Amniotic stem cell (primary cell): ENCODE results near the gene MCU.
"Not testable (repeated sequence)": the region's sequence is repeated elsewhere in the genome, so short reads cannot be mapped to it uniquely, and the experiment has no call there.

Experiments used
- DNase-seq: peaks from one replicate; lab custom pipeline; 2025; lab: John Stamatoyannopoulos, UW

Gene MCU

GRCh38 chr10:72903941-72904446 lies 212.1 kb downstream of the MCU start:
- DNase-seq, result not testable (repeated sequence)

GRCh38 chr10:72904806-72905205 lies 212.9 kb downstream of the MCU start:
- no peak for DNase-seq

- DNase-seq, result no peak
Measured at GRCh38 chr10:72906446-72906845, 214.5 kb downstream of the MCU start.

GRCh38 chr10:72910705-72911104 lies 218.8 kb downstream of the MCU start:
- no peak for DNase-seq

GRCh38 chr10:72911758-72912157 lies 219.8 kb downstream of the MCU start:
- DNase-seq, result no peak

- DNase-seq, result no peak
Measured at GRCh38 chr10:72912736-72913135, 220.8 kb downstream of the MCU start.

GRCh38 chr10:72913287-72913686 lies 221.3 kb downstream of the MCU start:
- DNase-seq, result no peak

GRCh38 chr10:72917201-72917600 lies 225.3 kb downstream of the MCU start:
- DNase-seq, result not testable (repeated sequence)

GRCh38 chr10:72917803-72918332 lies 225.9 kb downstream of the MCU start:
- not testable (repeated sequence) for DNase-seq

- no peak for DNase-seq
Measured at GRCh38 chr10:72918352-72918751, 226.4 kb downstream of the MCU start.

- not testable (repeated sequence) for DNase-seq
Measured at GRCh38 chr10:72921147-72921683, 229.3 kb downstream of the MCU start.

- DNase-seq, result no peak
Measured at GRCh38 chr10:72924351-72924750, 232.4 kb downstream of the MCU start.

GRCh38 chr10:72925951-72926465 lies 234.1 kb downstream of the MCU start:
- DNase-seq, result no peak

GRCh38 chr10:72927485-72927884 lies 235.5 kb downstream of the MCU start:
- no peak for DNase-seq

- no peak for DNase-seq
Measured at GRCh38 chr10:72928798-72929197, 236.9 kb downstream of the MCU start.

- no peak for DNase-seq
Measured at GRCh38 chr10:72930276-72930675, 238.3 kb downstream of the MCU start.

- DNase-seq, result no peak
Measured at GRCh38 chr10:72932259-72933015, 240.5 kb downstream of the MCU start.

GRCh38 chr10:72935361-72935760 lies 243.4 kb downstream of the MCU start:
- no peak for DNase-seq
